Testis (tissue), 3 donors: Measurements from ENCODE around the gene FKBP2. TPM values are rescaled to one million over a fixed set of nuclear protein-coding genes. Genes with fewer than 3 reads are reported as not detected.

Source experiments
- DNase-seq: peaks from one replicate; pipeline ENCODE4 v3.0.0-alpha.2; 2019
- H3K27ac ChIP-seq, 2 donors: fragments of 200-600 bp; sonication (generic); one replicate each; pipeline ENCODE4 v1.5.1; 2019
- H3K27me3 ChIP-seq: fragments of 200-600 bp; sonication (generic); one replicate; pipeline ENCODE4 v1.5.1; 2019
- H3K36me3 ChIP-seq: fragments of 200-600 bp; sonication (generic); one replicate; pipeline ENCODE4 v1.5.1; 2017; ENCODE audit warnings: low read depth; ENCODE audit errors: missing control alignments
- H3K4me1 ChIP-seq: fragments of 200-600 bp; sonication (generic); one replicate; pipeline ENCODE4 v1.5.1; 2019
- H3K4me3 ChIP-seq, 2 donors: fragments of 200-600 bp; sonication (generic); one replicate each; pipeline ENCODE4 v1.5.1; 2017 to 2019
- H3K9me3 ChIP-seq: fragments of 200-600 bp; sonication (generic); one replicate; pipeline ENCODE4 v1.5.1; 2017
- CTCF ChIP-seq, 3 experiments: fragments of 450-650 bp in 2 of 3; fragments of 200-600 bp in 1 of 3; sonication (generic) in 1 of 3; IDR thresholded peaks; one replicate each; pipeline ENCODE4 v1.5.1; 2016 to 2019; ENCODE audit warnings: antibody characterized with exemption in 3 of 3, mild to moderate bottlenecking in 2 of 3, moderate library complexity in 1 of 3
- POLR2A ChIP-seq: fragments of 450-650 bp; IDR thresholded peaks from one replicate; pipeline ENCODE4 v1.6.1; 2017; ENCODE audit warnings: antibody characterized with exemption, mild to moderate bottlenecking, moderate library complexity
- WGBS, 2 donors: methylation state at CpG; one replicate each; pipeline ENCODE4 v1.1.5; 2018; 5-methylcytosine and 5-hydroxymethylcytosine counted together
- intact Hi-C: fragments of 100-400 bp; cut with DNase I; formaldehyde crosslinking; loops from one replicate; pipeline ENCODE4 v1.15.1; 2023; ENCODE audit warnings: low total_unique reads
- polyA plus RNA-seq: library from polyadenylated mRNA; stranded (reverse); fragments of 350-450 nt; fragmentation: Illumina TruSeq; extraction: RNeasy Lipid Tissue Mini Kit (QIAGEN cat#74804); gene quantifications from one replicate; pipeline ENCODE4 v1.2.3, GENCODE V29; 2014; ENCODE audit warnings: low read depth, low replicate concordance; ENCODE audit not compliant: insufficient read depth
- total RNA-seq, 2 donors: library from RNA; depleted of rRNA; stranded (reverse); fragments of >200 nt; gene quantifications; one replicate each; pipeline ENCODE4 v1.2.3, GENCODE V29; 2016

Gene FKBP2
- total and polyA plus RNA-seq, 3 donors from 2014 or later: 151 to 159 (median 159) TPM

GRCh38 chr11:64224891-64225607, 15.8 kb upstream of the FKBP2 start:
- Histone ChIP-seq H3K4me3 (peak overlapping the region; percentile 74 to 75), H3K4me1 (peaks cover 38% of the 10 kb centered on the region), H3K27me3 (no peaks in the 10 kb centered on the region), H3K9me3 (no peaks in the 10 kb centered on the region), H3K36me3 (no peaks in the 10 kb centered on the region), H3K27ac (peak overlapping the region; percentile 72 to 84)
- WGBS, 2 donors: 50 to 58% methylated on average over 4 to 22 of the region's 22 CpGs
- TF ChIP-seq CTCF (IDR thresholded peaks at IDR 0.05) (no peak), POLR2A (no peak)
- no peak for DNase-seq
- intact Hi-C loops: no loop called here

- peak; percentile 92 for DNase-seq
- Histone ChIP-seq H3K36me3 (no peaks in the 10 kb centered on the region), H3K9me3 (no peaks in the 10 kb centered on the region), H3K27me3 (no peaks in the 10 kb centered on the region), H3K4me3 (peak within 1 kb of the TSS; percentile 74 to 75), H3K4me1 (peaks cover 39% of the 10 kb centered on the region), H3K27ac (peak within 1 kb of the TSS; percentile 72 to 84)
- TF ChIP-seq POLR2A (no peak), CTCF (IDR thresholded peaks at IDR 0.05) (peak in 1 of 3 experiments; percentile 1)
- intact Hi-C loops: no loop called here
- WGBS, 2 donors: 0 to 1% methylated on average over 25 to 53 of the region's 54 CpGs
These were observed 15.0 kb upstream of the FKBP2 start, which contains the start of the genes NUDT22 and TRPT1 for GRCh38 chr11:64225608-64226506. Gene NUDT22, plus strand, starts transcription at chr11:64226274. Its CDS starts 379 bp downstream, at chr11:64226653. Gene TRPT1, minus strand, starts transcription at chr11:64226186. Its CDS starts 326 bp downstream, at chr11:64225860.

- WGBS, 2 donors: 7% methylated on average over 26 of the region's 26 CpGs; no CpG with 5 or more reads in 1 of the 2 donors
- TF ChIP-seq POLR2A (no peak), CTCF (IDR thresholded peaks at IDR 0.05) (no peak)
- Histone ChIP-seq H3K4me1 (peaks cover 42% of the 10 kb centered on the region), H3K4me3 (peak overlapping the region; percentile 74 to 75), H3K36me3 (no peaks in the 10 kb centered on the region), H3K9me3 (no peaks in the 10 kb centered on the region), H3K27ac (peak overlapping the region; percentile 72 to 84), H3K27me3 (no peaks in the 10 kb centered on the region)
- intact Hi-C loops: no loop called here
- peak; percentile 48 for DNase-seq
These were observed 14.3 kb upstream of the FKBP2 start for GRCh38 chr11:64226507-64227051.

DNA sequence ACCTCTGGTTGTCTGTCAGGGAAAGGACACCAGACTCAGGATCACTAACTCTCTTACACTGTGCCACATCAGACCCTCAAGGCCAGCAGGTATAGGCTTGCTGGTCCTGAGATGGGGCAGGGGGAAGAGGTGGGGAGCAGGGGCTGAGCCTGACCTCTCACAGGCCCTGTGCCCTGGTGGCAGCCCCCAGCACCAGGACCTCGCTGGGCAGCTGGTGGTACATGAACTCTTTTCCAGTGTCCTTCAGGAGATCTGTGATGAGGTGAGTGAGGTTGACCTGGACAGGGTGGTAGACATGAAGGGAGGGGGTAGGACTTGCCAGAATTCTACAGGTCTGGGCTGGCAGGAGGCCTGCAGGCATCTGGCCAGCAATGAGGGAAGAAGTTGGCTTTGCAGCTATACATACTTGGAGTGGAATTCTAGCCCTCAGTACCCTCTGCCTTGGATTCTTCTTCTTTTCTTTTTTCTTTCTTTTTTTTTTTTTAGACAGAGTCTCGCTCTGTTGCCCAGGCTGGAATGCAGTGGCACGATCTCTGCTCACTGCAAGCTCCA, 13.4 kb upstream of the FKBP2 start:
- DNase-seq: no peak
- Histone ChIP-seq H3K9me3 (no peaks in the 10 kb centered on the region), H3K4me1 (peaks cover 39% of the 10 kb centered on the region), H3K4me3 (no peak overlapping the region), H3K36me3 (no peaks in the 10 kb centered on the region), H3K27me3 (no peaks in the 10 kb centered on the region), H3K27ac (no peak overlapping the region)
- intact Hi-C loops: no loop called here
- WGBS, 2 donors: 73 to 84% methylated on average over 2 to 3 of the region's 3 CpGs
- TF ChIP-seq CTCF (IDR thresholded peaks at IDR 0.05) (no peak), POLR2A (no peak)
